H1 (cell line): ENCODE results near the gene TDRD6.

Source experiments
- POLR2A ChIP-seq, 2 experiments: IDR thresholded peaks; 1 replicate in 1 of 2; 2 replicates in 1 of 2; pipeline ENCODE4 v1.6.1; 2011; ENCODE audit warnings: low read depth in 2 of 2, low read length in 2 of 2, mild to moderate bottlenecking in 2 of 2; ENCODE audit errors: control extremely low read depth in 1 of 2
- RAD21 ChIP-seq, 2 experiments: IDR thresholded peaks in 1 of 2; conservative IDR thresholded peaks in 1 of 2; 2 replicates each; pipeline ENCODE4 v1.6.1; 2011; ENCODE audit warnings: low read depth in 2 of 2, low read length in 2 of 2, improper control_type of control experiment in 1 of 2, inconsistent platforms in 1 of 2, mild to moderate bottlenecking in 1 of 2, moderate library complexity in 1 of 2
- SIN3A ChIP-seq, 2 experiments: IDR thresholded peaks in 1 of 2; conservative IDR thresholded peaks in 1 of 2; 2 replicates each; pipeline ENCODE4 v1.6.1; 2011 to 2012; ENCODE audit warnings: low read length in 2 of 2, improper control_type of control experiment in 1 of 2, low read depth in 1 of 2, mild to moderate bottlenecking in 1 of 2
- YY1 ChIP-seq: IDR thresholded peaks from 2 replicates; pipeline ENCODE4 v1.6.1; 2011; ENCODE audit warnings: low read depth, mild to moderate bottlenecking, low read length
- TF ChIP-seq, protein P1 (sequence below), 3 experiments: IDR thresholded peaks; 1 replicate in 2 of 3; 2 replicates in 1 of 3; pipeline versions ENCODE4 v1.5.1 to v1.6.1; 2011; ENCODE audit warnings: low read length in 3 of 3, mild to moderate bottlenecking in 3 of 3, inconsistent platforms in 2 of 3, low read depth in 1 of 3, moderate library complexity in 1 of 3; ENCODE audit not compliant: insufficient read depth in 1 of 3; ENCODE audit errors: control extremely low read depth in 1 of 3

DNA sequence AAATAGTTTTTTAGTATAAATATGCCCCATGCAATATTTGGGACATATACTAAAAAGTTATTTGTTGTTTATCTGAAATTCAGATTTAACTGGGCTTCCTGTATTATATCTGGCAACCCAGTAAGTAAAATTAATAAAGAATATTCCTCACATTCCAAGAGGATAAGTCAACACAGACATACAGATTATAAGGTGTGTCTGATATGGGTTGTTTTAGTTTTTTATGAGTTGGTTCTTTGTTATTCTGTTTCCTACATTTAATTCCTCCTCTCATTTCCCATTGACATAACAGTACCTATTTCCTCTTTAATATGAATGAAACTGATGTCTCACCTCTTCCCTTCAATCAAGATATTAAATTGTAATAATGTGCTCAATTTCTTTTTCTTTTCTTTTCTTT is 49.2 kb downstream of the TDRD6 start:
- TF ChIP-seq POLR2A (IDR thresholded peaks at IDR 0.05; ENCODE audit: control extremely low read depth in 1 of 2, low read depth in 2 of 2, low read length in 2 of 2) (no peak), SIN3A (conservative IDR thresholded peaks at IDR 0.05 in 1 of 2, IDR thresholded peaks at IDR 0.05 in 1 of 2; ENCODE audit: low read depth in 1 of 2, low read length in 2 of 2) (no peak), YY1 (no peak), RAD21 (IDR thresholded peaks at IDR 0.05 in 1 of 2, conservative IDR thresholded peaks at IDR 0.05 in 1 of 2; ENCODE audit: low read depth in 2 of 2, low read length in 2 of 2) (no peak)
- TF ChIP-seq, protein P1, sequence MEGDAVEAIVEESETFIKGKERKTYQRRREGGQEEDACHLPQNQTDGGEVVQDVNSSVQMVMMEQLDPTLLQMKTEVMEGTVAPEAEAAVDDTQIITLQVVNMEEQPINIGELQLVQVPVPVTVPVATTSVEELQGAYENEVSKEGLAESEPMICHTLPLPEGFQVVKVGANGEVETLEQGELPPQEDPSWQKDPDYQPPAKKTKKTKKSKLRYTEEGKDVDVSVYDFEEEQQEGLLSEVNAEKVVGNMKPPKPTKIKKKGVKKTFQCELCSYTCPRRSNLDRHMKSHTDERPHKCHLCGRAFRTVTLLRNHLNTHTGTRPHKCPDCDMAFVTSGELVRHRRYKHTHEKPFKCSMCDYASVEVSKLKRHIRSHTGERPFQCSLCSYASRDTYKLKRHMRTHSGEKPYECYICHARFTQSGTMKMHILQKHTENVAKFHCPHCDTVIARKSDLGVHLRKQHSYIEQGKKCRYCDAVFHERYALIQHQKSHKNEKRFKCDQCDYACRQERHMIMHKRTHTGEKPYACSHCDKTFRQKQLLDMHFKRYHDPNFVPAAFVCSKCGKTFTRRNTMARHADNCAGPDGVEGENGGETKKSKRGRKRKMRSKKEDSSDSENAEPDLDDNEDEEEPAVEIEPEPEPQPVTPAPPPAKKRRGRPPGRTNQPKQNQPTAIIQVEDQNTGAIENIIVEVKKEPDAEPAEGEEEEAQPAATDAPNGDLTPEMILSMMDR (IDR thresholded peaks at IDR 0.05; ENCODE audit: control extremely low read depth in 1 of 3, insufficient read depth in 1 of 3, low read depth in 1 of 3, low read length in 3 of 3), result no peak
